Measurements from ENCODE around the gene TRIM62.

GRCh38 chr1:33155877-33156538, 25.8 kb downstream of the TRIM62 start:
- TF ChIP-seq TAF1 (IDR thresholded peaks at IDR 0.05; ENCODE audit: low read depth, low read length): no peak
- TF ChIP-seq POLR2A (IDR thresholded peaks at IDR 0.05; ENCODE audit: low read depth, low read length): no peak
- no peak for TF ChIP-seq POLR2AphosphoS5 (IDR thresholded peaks at IDR 0.05; ENCODE audit: low read depth, low read length)

Measured in GM12891 (cell line).